HG03060 (cell line): ENCODE data around the gene NHLRC2.
A peak's percentile ranks its signal among the peaks of the same experiment; 100 is the strongest.

ENCODE experiments used
- ATAC-seq: cut with Tn5 transposase; IDR thresholded peaks from one replicate; pipeline ENCODE4 v1.9.1; 2021; ENCODE audit warnings: low read depth, moderate number of reproducible peaks; ENCODE audit not compliant: unreplicated experiment

Gene NHLRC2

GRCh38 chr10:113961182-113962031 is 106.9 kb downstream of the NHLRC2 start:
- ATAC-seq, result peak; percentile 37

- ATAC-seq, result no peak
Observed at GRCh38 chr10:113965077-113965476, 110.6 kb downstream of the NHLRC2 start.

GRCh38 chr10:113965683-113966082 is 111.2 kb downstream of the NHLRC2 start:
- ATAC-seq, result no peak
